ENCODE measurements around the gene PNLIPRP2. TPM values are rescaled to one million over a fixed set of nuclear protein-coding genes. Genes with fewer than 3 reads are reported as not detected.

Gene PNLIPRP2
- polyA plus RNA-seq, 1 experiment, result not detected

DNA sequence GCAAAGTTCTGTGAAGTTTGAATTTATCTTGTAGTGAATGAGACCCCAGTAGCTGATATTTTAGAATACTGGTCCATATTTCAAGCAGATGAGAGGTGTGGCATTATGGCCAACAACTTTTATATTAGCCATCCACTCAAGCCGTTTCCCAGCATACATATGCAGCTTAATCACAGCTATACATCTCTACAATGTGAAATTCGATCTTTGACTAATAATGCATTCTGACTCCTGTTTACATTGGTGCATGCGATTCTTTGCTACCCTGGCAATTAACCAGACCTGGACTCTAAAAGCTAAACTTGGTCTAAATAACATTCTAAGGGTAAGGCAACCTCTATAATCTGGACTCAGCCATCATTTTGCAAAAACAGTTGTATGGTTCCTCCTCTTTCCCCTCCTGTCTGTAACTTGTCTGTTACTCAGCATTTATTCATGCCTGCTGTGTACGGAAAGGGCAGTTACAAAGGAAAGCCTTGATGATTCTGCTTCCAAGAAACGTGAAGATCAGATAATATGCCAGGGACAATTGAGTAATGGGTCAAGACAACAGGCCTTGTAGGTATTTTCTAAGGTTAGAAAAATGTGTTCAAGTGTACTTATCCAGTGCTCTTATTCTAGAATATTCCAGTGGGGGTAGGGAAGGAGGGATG is 50.6 kb downstream of the PNLIPRP2 start:
- DNase-seq (ENCODE audit: low read depth), result no peak

DNA sequence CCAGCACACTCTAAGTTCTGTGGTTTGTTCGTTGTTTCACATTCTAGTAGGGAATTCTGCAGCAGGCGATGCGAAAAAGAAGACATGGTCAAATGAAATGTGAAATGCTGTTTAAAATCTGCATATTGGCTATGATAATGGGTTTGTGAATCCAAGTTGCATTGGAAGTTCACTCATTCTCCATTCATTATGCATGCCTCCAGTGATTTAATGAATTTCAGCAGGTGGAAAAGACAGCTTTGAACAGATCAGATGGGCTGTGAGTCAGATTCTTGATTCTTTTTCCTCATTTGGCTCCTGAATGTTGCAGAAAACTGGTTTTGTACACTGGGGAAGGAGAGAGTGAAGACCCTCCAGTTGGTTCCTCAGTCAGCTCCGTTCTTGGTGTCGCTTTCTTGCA is 52.1 kb downstream of the PNLIPRP2 start:
- TF ChIP-seq, protein P1, sequence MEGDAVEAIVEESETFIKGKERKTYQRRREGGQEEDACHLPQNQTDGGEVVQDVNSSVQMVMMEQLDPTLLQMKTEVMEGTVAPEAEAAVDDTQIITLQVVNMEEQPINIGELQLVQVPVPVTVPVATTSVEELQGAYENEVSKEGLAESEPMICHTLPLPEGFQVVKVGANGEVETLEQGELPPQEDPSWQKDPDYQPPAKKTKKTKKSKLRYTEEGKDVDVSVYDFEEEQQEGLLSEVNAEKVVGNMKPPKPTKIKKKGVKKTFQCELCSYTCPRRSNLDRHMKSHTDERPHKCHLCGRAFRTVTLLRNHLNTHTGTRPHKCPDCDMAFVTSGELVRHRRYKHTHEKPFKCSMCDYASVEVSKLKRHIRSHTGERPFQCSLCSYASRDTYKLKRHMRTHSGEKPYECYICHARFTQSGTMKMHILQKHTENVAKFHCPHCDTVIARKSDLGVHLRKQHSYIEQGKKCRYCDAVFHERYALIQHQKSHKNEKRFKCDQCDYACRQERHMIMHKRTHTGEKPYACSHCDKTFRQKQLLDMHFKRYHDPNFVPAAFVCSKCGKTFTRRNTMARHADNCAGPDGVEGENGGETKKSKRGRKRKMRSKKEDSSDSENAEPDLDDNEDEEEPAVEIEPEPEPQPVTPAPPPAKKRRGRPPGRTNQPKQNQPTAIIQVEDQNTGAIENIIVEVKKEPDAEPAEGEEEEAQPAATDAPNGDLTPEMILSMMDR (IDR thresholded peaks at IDR 0.05; ENCODE audit: insufficient read depth, low read depth, low read length), result no peak
- no peaks in the 10 kb centered on the region for H3K27me3 ChIP-seq (ENCODE audit: control insufficient read depth, insufficient read depth, low read length)
- peaks cover 3% of the 10 kb centered on the region; the same call in 1 of the 2 replicates for H3K36me3 ChIP-seq (ENCODE audit: control insufficient read depth, insufficient read depth, low read length)
- DNase-seq (ENCODE audit: low read depth), result no peak
- ChIA-PET POLR2A (no interaction called here), CTCF (interaction anchor here (2.7 kb wide), 1 partner anchor 115 kb away, joined by 10 read pairs; no protein-coding TSS in a partner anchor)
- no peak overlapping the region for H3K4me3 ChIP-seq (ENCODE audit: low read depth, low read length)

More for the DNA sequence above, 50.6 kb downstream of the PNLIPRP2 start:
- TF ChIP-seq, protein P1 (IDR thresholded peaks at IDR 0.05; ENCODE audit: insufficient read depth, low read depth, low read length), result no peak
- Histone ChIP-seq H3K36me3 (ENCODE audit: control insufficient read depth, insufficient read depth, low read length) (peaks cover 3% of the 10 kb centered on the region; the same call in 1 of the 2 replicates), H3K27me3 (ENCODE audit: control insufficient read depth, insufficient read depth, low read length) (no peaks in the 10 kb centered on the region), H3K4me3 (ENCODE audit: low read depth, low read length) (no peak overlapping the region)
- CTCF ChIA-PET, result interaction anchor here (0.6 to 2.1 kb wide), 3 partner anchors 11 to 125 kb away, joined by 3 to 7 read pairs (median 4); no protein-coding TSS in a partner anchor
- POLR2A ChIA-PET, result no interaction called here

DNA sequence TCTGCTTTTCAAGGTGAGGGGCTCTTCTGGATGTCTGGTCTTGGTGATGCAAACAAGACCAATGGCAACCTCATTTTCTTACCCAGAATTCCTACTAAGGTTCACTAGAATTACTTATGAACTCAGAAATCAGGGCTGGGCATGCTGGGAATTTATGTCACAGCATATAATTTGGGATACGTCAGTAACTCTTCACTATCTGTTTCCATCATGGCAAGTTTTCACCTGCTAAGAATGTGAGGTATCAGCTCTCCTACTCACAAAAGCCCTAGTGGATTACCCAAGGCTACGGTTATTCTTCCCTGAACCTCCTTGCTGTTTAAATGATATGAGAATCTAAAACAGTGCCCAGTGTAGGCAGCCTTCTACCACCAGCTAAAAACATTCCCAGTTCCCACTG is 53.1 kb downstream of the PNLIPRP2 start:
- TF ChIP-seq, protein P1 (IDR thresholded peaks at IDR 0.05; ENCODE audit: insufficient read depth, low read depth, low read length), result no peak
- Histone ChIP-seq H3K4me3 (ENCODE audit: low read depth, low read length) (no peak overlapping the region), H3K36me3 (ENCODE audit: control insufficient read depth, insufficient read depth, low read length) (peaks cover 3% of the 10 kb centered on the region; the same call in 1 of the 2 replicates), H3K27me3 (ENCODE audit: control insufficient read depth, insufficient read depth, low read length) (no peaks in the 10 kb centered on the region)
- DNase-seq (ENCODE audit: low read depth), result no peak
- CTCF ChIA-PET, result interaction anchor here (0.7 to 2.7 kb wide), 3 partner anchors 67 to 123 kb away, joined by 3 to 10 read pairs (median 4); no protein-coding TSS in a partner anchor
- POLR2A ChIA-PET, result no interaction called here

DNA sequence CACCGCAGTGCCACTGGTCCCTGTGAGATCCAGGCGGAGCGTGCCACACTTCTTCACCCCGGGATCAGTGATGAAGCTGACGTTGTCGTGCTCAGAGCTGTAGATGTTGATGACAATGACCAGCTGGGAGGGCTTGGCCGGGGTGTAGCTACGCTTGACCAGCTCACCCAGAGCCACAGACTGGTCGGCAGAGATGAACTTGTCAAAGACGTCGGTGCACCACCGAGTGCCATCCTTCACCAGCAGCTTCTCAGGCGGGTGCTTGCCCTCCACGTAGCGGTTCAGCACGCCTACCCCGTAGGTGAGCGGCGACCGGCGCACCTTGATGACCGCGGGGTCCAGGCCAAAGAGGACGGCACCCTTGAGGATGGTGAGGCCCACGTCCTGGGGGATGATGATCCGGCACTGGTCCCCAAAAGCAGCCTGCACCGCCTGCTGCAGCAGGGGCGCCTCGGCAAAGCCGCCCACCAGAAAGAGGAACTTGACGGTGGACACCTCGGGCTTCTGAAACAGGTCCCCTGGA is 54.2 kb downstream of the PNLIPRP2 start:
- TF ChIP-seq, protein P1 (IDR thresholded peaks at IDR 0.05; ENCODE audit: insufficient read depth, low read depth, low read length), result no peak
- ChIA-PET POLR2A (no interaction called here), CTCF (interaction anchor here (1.1 to 20.0 kb wide), 5 partner anchors 112 to 500 kb away, joined by 4 to 335 read pairs (median 6); no protein-coding TSS in a partner anchor)
- peaks cover 3% of the 10 kb centered on the region; the same call in 1 of the 2 replicates for H3K36me3 ChIP-seq (ENCODE audit: control insufficient read depth, insufficient read depth, low read length)
- H3K27me3 ChIP-seq (ENCODE audit: control insufficient read depth, insufficient read depth, low read length), result no peaks in the 10 kb centered on the region
- H3K4me3 ChIP-seq (ENCODE audit: low read depth, low read length), result no peak overlapping the region
- DNase-seq (ENCODE audit: low read depth), result no peak

DNA sequence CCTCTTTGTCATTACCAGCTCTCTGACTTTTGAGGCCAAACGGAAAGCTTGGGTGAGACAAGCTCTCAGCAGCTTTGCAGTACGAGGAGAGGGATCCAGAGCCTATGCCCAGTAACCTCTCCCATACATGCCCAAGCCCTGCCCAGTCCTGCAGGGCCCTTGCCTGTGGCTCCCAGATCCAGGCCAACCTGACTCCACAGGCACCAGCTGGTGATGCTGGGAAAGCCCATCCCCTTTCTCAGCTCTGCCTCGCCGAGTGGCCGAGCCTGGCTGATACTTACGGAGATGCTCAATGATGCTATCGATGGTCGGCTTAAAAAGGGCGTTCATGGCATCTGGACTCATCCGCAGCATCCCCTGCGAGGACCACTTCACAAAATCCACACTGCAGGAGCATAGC is 55.4 kb downstream of the PNLIPRP2 start:
- ChIA-PET POLR2A (no interaction called here), CTCF (interaction anchor here (1.1 to 20.0 kb wide), 4 partner anchors 111 to 499 kb away, joined by 5 to 335 read pairs (median 6); no protein-coding TSS in a partner anchor)

More for the DNA sequence above, 55.4 kb downstream of the PNLIPRP2 start:
- no peak for DNase-seq (ENCODE audit: low read depth)
- Histone ChIP-seq H3K36me3 (ENCODE audit: control insufficient read depth, insufficient read depth, low read length) (peaks cover 3% of the 10 kb centered on the region; the same call in 1 of the 2 replicates), H3K27me3 (ENCODE audit: control insufficient read depth, insufficient read depth, low read length) (no peaks in the 10 kb centered on the region), H3K4me3 (ENCODE audit: low read depth, low read length) (no peak overlapping the region)
- TF ChIP-seq, protein P1 (IDR thresholded peaks at IDR 0.05; ENCODE audit: insufficient read depth, low read depth, low read length), result no peak

Measured in BJ (cell line).